Measurements from ENCODE around the gene ATP8A1. TPM values are rescaled to one million over a fixed set of nuclear protein-coding genes. Genes with fewer than 3 reads are reported as not detected.

The ATP8A1 gene
- total RNA-seq, 2 donors from 2014 or later: 17.9 to 18.7 TPM

DNA sequence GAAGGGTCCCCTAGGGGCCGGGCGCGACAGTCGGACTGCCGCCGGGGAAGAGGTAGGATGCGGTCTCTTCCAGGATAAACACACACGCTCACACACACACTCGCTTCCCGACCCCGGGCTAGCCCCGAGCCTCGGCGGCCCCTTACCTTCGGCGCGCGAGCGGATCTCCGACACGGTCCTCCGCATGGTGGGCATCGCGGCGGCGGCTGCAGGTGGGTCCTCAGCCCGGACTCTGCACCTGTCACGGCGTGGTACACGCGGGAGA lies 294 bp downstream of the ATP8A1 start:
- H3K36me3 ChIP-seq (ENCODE audit: control insufficient read depth, insufficient read depth, low read length): no peaks in the 10 kb centered on the region
- H3K4me3 ChIP-seq (ENCODE audit: low read length): peak overlapping the region; percentile 91
- peak overlapping the region; percentile 40 for H3K9ac ChIP-seq (ENCODE audit: extremely low read depth, low read length, poor library complexity, severe bottlenecking)
- H3K27me3 ChIP-seq (ENCODE audit: control insufficient read depth, insufficient read depth, low read length, poor library complexity, severe bottlenecking): no peaks in the 10 kb centered on the region
- Mint-ChIP-seq H3K4me1 (peaks cover 26% of the 10 kb centered on the region), H3K9me3 (peaks cover 13% of the 10 kb centered on the region), H3K27ac (peak overlapping the region; percentile 82), H3K4me3 (peak overlapping the region; percentile 84), H3K36me3 (ENCODE audit: low read depth) (peaks cover 6% of the 10 kb centered on the region), H3K27me3 (ENCODE audit: insufficient read depth) (peaks cover 2% of the 10 kb centered on the region)
- TF ChIP-seq, protein P1, sequence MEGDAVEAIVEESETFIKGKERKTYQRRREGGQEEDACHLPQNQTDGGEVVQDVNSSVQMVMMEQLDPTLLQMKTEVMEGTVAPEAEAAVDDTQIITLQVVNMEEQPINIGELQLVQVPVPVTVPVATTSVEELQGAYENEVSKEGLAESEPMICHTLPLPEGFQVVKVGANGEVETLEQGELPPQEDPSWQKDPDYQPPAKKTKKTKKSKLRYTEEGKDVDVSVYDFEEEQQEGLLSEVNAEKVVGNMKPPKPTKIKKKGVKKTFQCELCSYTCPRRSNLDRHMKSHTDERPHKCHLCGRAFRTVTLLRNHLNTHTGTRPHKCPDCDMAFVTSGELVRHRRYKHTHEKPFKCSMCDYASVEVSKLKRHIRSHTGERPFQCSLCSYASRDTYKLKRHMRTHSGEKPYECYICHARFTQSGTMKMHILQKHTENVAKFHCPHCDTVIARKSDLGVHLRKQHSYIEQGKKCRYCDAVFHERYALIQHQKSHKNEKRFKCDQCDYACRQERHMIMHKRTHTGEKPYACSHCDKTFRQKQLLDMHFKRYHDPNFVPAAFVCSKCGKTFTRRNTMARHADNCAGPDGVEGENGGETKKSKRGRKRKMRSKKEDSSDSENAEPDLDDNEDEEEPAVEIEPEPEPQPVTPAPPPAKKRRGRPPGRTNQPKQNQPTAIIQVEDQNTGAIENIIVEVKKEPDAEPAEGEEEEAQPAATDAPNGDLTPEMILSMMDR (conservative IDR thresholded peaks at IDR 0.05): no peak
- peaks cover 3% of the 10 kb centered on the region for H3K9me3 ChIP-seq (ENCODE audit: control insufficient read depth, low read length)
- H3K27ac ChIP-seq (ENCODE audit: low read depth, low read length): no peak overlapping the region
- H3K4me1 ChIP-seq (ENCODE audit: control insufficient read depth, insufficient read depth, low read length): no peaks in the 10 kb centered on the region
- 0% methylated on average over 31 of the region's 31 CpGs; no CpG with 5 or more reads in 1 of the 2 experiments for WGBS, 2 experiments (ENCODE audit: insufficient coverage in 1 of 2, insufficient read length in 1 of 2)
- no peak for DNase-seq

DNA sequence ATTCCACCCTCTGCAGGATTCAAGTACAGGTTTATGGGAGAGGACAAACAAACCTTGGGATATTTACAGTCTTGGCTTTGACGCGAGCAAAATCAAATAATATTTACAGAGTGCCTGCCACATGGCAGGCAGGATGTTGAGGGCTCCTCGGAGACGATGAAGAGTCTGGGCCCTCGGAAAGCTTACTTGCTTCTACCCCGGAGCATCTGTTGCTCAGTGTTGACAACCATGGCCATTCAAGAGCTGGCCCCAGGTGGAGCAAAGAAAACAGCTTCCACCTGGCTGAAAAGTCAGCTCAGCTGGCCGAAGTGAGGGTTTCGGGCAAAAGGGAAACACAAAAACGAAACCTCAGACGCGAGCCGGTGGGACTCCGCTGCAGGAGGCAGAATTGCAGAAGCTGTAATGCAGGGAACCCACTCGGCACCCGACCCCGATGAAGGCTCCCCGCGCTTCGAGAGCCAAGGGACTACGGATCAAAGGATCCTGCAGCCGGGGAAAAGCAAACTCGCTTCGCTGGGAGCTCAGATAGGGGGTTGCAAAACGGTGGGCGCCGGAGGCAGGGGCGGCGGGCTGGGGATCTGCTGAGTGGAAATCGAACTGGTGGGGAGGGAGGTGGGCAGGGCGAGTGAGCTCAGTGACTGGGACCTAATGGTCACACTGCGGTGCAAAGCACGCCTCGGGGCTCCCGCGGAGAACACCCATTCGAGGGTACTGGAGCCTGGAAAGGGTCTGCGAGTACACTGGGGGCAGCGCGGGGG lies 805 bp downstream of the ATP8A1 start:
- WGBS, 2 experiments (ENCODE audit: insufficient coverage in 1 of 2, insufficient read length in 1 of 2): 1 to 2% methylated on average over 21 to 39 of the region's 39 CpGs
- no peaks in the 10 kb centered on the region for H3K36me3 ChIP-seq (ENCODE audit: control insufficient read depth, insufficient read depth, low read length)
- TF ChIP-seq, protein P1 (conservative IDR thresholded peaks at IDR 0.05): no peak
- peaks cover 26% of the 10 kb centered on the region for H3K4me1 Mint-ChIP-seq
- peak overlapping the region; percentile 82 for H3K27ac Mint-ChIP-seq
- H3K9me3 ChIP-seq (ENCODE audit: control insufficient read depth, low read length): peaks cover 7% of the 10 kb centered on the region
- no peaks in the 10 kb centered on the region for H3K4me1 ChIP-seq (ENCODE audit: control insufficient read depth, insufficient read depth, low read length)
- DNase-seq: peak; percentile 77
- H3K27ac ChIP-seq (ENCODE audit: low read depth, low read length): no peak overlapping the region
- peak overlapping the region; percentile 91 for H3K4me3 ChIP-seq (ENCODE audit: low read length)
- peak overlapping the region; percentile 40 for H3K9ac ChIP-seq (ENCODE audit: extremely low read depth, low read length, poor library complexity, severe bottlenecking)
- peaks cover 2% of the 10 kb centered on the region for H3K27me3 Mint-ChIP-seq (ENCODE audit: insufficient read depth)
- peak overlapping the region; percentile 84 for H3K4me3 Mint-ChIP-seq
- no peaks in the 10 kb centered on the region for H3K27me3 ChIP-seq (ENCODE audit: control insufficient read depth, insufficient read depth, low read length, poor library complexity, severe bottlenecking)
- H3K9me3 Mint-ChIP-seq: peaks cover 18% of the 10 kb centered on the region
- peaks cover 9% of the 10 kb centered on the region for H3K36me3 Mint-ChIP-seq (ENCODE audit: low read depth)

DNA sequence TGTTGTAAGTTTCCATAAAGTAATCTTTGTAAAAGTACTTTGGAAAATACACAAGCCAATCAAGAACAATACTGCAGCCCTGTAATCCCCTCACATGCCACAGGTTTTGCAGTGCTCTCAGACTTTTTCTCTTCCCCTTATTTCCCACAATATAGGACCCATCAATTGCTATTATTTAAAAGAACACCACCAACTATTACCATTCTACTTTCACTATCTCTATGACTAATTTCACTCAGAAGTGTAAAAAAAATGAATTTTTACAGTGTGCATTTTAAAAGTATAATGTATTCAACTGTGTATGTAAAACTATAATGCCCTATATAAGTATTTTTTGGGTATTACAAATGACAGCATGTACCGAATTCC lies 1.7 kb downstream of the ATP8A1 start:
- peak overlapping the region; percentile 91 for H3K4me3 ChIP-seq (ENCODE audit: low read length)
- no peak for DNase-seq
- peaks cover 7% of the 10 kb centered on the region for H3K9me3 ChIP-seq (ENCODE audit: control insufficient read depth, low read length)
- Mint-ChIP-seq H3K27me3 (ENCODE audit: insufficient read depth) (peaks cover 2% of the 10 kb centered on the region), H3K36me3 (ENCODE audit: low read depth) (peaks cover 14% of the 10 kb centered on the region), H3K27ac (no peak overlapping the region), H3K9me3 (peaks cover 23% of the 10 kb centered on the region), H3K4me1 (peaks cover 26% of the 10 kb centered on the region), H3K4me3 (peak overlapping the region; percentile 84)
- H3K27me3 ChIP-seq (ENCODE audit: control insufficient read depth, insufficient read depth, low read length, poor library complexity, severe bottlenecking): no peaks in the 10 kb centered on the region
- H3K4me1 ChIP-seq (ENCODE audit: control insufficient read depth, insufficient read depth, low read length): no peaks in the 10 kb centered on the region
- no peaks in the 10 kb centered on the region for H3K36me3 ChIP-seq (ENCODE audit: control insufficient read depth, insufficient read depth, low read length)
- WGBS, 2 experiments (ENCODE audit: insufficient coverage in 1 of 2, insufficient read length in 1 of 2): 85 to 86% methylated on average over 1 of the region's 1 CpG
- no peak overlapping the region for H3K9ac ChIP-seq (ENCODE audit: extremely low read depth, low read length, poor library complexity, severe bottlenecking)
- H3K27ac ChIP-seq (ENCODE audit: low read depth, low read length): no peak overlapping the region
- TF ChIP-seq, protein P1 (conservative IDR thresholded peaks at IDR 0.05): no peak

Data from endodermal cell (in vitro differentiated cells).